Measurements from ENCODE around the gene MEFV. TPM values are rescaled to one million over a fixed set of nuclear protein-coding genes. Genes with fewer than 3 reads are reported as not detected.

The MEFV gene
- total and polyA plus RNA-seq, 2 donors (not counting 3 experiments of a cell fraction or from before 2014, with no cell fraction given), result not detected

DNA sequence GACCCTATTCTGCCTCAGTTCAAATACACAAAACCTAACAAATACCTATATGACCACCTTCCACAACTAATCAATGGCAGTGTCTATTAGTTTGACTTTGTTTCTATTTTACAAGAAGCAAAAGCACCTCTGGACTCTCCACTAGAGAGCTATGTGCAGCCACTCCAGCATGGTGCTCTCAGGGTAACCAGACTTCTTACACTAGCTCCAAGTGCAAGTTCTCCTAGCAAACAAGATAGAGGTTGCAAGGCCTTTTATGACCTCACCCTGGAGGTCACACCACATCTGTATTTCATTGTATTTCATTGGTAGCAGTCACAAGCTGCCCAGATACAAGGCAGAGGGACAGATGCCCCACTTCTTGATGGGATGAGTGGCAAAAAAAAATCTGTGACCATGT is 18.5 kb upstream of the MEFV start:
- CTCF ChIA-PET, result interaction anchor here (1.1 kb wide), 1 partner anchor 11 kb away, joined by 3 read pairs; no protein-coding TSS in a partner anchor
- FAIRE-seq, result no peak
- intact Hi-C loops (cut with micrococcal nuclease), result no loop called here

More for the DNA sequence above, 18.5 kb upstream of the MEFV start:
- POLR2A ChIA-PET, result no interaction called here
- no peak overlapping the region for H3K4me2 ChIP-seq (ENCODE audit: insufficient read depth, low read length)
- no peak overlapping the region for H3K27ac ChIP-seq (ENCODE audit: insufficient read depth, low read depth, low read length)
- H3K4me1 ChIP-seq (ENCODE audit: control insufficient read depth, extremely low read depth, insufficient read depth, low read length), result no peaks in the 10 kb centered on the region
- no peaks in the 10 kb centered on the region for H3K9me3 ChIP-seq (replicated peaks; ENCODE audit: control insufficient read depth, insufficient read depth, low read length)
- H3K4me3 ChIP-seq (replicated peaks in 1 of 3; ENCODE audit: insufficient read depth in 1 of 3, low read depth in 1 of 3, low read length in 3 of 3), result no peak overlapping the region
- H2AFZ ChIP-seq (ENCODE audit: low read depth, low read length), result no peak overlapping the region
- no peak overlapping the region for H3K9ac ChIP-seq (replicated peaks; ENCODE audit: extremely low read depth, insufficient read depth, low read length)
- no peaks in the 10 kb centered on the region for H4K20me1 ChIP-seq (replicated peaks; ENCODE audit: control insufficient read depth, extremely low read depth, insufficient read depth, low read length)
- dilution Hi-C loops (cut with MboI; ENCODE audit: extremely low pct_ligation_motif_present, low sequenced_read_pairs), result no loop called here
- no peaks in the 10 kb centered on the region for H3K36me3 ChIP-seq (ENCODE audit: control insufficient read depth in 2 of 2, extremely low read depth in 1 of 2, insufficient read depth in 2 of 2, low read length in 2 of 2)
- TF ChIP-seq POLR2AphosphoS5 (IDR thresholded peaks at IDR 0.05; ENCODE audit: insufficient read depth, low read depth, low read length) (no peak), JUN (IDR thresholded peaks at IDR 0.05; ENCODE audit: borderline replicate concordance, insufficient read depth, insufficient read length, low read depth) (no peak), MAX (IDR thresholded peaks at IDR 0.05; ENCODE audit: insufficient read depth, insufficient read length) (no peak), EZH2 (IDR thresholded peaks at IDR 0.05; ENCODE audit: borderline replicate concordance, low read depth, low read length, severe bottlenecking) (no peak), GATA2 (IDR thresholded peaks at IDR 0.05; ENCODE audit: insufficient read depth, insufficient read length, low read depth, low read length) (no peak), POLR2A (IDR thresholded peaks at IDR 0.05; ENCODE audit: low read depth, low read length) (no peak), FOS (IDR thresholded peaks at IDR 0.05; ENCODE audit: borderline replicate concordance, insufficient read depth, low read length) (no peak), CTCF (IDR thresholded peaks at IDR 0.05; ENCODE audit: extremely low read depth in 1 of 2, insufficient read depth in 1 of 2, low read depth in 1 of 2, low read length in 2 of 2) (no peak), MYC (IDR thresholded peaks at IDR 0.05; ENCODE audit: low read depth, low read length) (no peak)
- peaks cover 19 to 26% of the 10 kb centered on the region in 2 experiments for H3K27me3 ChIP-seq (ENCODE audit: control insufficient read depth in 2 of 2, insufficient read depth in 2 of 2, low read length in 2 of 2)
- BruUV-seq (replicated peaks), result no TSS peak
- H3K79me2 ChIP-seq (ENCODE audit: control insufficient read depth, insufficient read depth, low read length), result no peaks in the 10 kb centered on the region
- H3K9me1 ChIP-seq (replicated peaks; ENCODE audit: control insufficient read depth, extremely low read depth, insufficient read depth, low read length), result no peaks in the 10 kb centered on the region
- DNase-seq (ENCODE audit: low read depth, low spot score), result no peak
